ENCODE data around the gene CEP112. TPM values are rescaled to one million over a fixed set of nuclear protein-coding genes. Genes with fewer than 3 reads are reported as not detected.
"Not testable (repeated sequence)": the region's sequence is repeated elsewhere in the genome, so short reads cannot be mapped to it uniquely, and the experiment has no call there.

Gene CEP112
- total RNA-seq, 1 donor from 2014 or later: 14.5 TPM

DNA sequence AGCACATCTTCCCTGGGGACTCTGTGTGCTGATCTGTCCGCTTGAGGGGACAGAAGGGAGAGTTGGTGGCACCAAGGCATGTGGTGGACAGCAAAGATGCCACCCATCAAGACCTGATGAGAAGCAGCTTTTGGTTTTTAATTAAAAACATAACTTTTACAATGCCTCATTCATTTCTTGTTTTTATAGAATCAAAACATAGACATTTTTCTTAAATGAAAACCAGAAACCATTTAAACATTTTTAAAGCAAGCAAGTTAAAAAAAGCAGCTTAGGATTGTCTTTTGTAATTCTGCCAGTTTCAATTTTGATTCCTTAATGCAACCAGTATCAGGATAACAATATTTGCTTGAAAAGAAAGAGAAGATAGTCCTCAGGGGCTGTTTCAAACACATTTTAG, 506.8 kb downstream of the CEP112 start:
- Histone ChIP-seq H3K27ac (replicated peaks) (no peak overlapping the region), H3K36me3 (peaks cover 16% of the 10 kb centered on the region), H3K4me1 (no peaks in the 10 kb centered on the region), H3K27me3 (ENCODE audit: low read depth) (no peaks in the 10 kb centered on the region), H3K4me3 (no peak overlapping the region), H3K9me3 (replicated peaks) (no peaks in the 10 kb centered on the region)
- TF ChIP-seq, protein P1, sequence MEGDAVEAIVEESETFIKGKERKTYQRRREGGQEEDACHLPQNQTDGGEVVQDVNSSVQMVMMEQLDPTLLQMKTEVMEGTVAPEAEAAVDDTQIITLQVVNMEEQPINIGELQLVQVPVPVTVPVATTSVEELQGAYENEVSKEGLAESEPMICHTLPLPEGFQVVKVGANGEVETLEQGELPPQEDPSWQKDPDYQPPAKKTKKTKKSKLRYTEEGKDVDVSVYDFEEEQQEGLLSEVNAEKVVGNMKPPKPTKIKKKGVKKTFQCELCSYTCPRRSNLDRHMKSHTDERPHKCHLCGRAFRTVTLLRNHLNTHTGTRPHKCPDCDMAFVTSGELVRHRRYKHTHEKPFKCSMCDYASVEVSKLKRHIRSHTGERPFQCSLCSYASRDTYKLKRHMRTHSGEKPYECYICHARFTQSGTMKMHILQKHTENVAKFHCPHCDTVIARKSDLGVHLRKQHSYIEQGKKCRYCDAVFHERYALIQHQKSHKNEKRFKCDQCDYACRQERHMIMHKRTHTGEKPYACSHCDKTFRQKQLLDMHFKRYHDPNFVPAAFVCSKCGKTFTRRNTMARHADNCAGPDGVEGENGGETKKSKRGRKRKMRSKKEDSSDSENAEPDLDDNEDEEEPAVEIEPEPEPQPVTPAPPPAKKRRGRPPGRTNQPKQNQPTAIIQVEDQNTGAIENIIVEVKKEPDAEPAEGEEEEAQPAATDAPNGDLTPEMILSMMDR (IDR thresholded peaks at IDR 0.05; ENCODE audit: borderline replicate concordance): no peak
- intact Hi-C loops (cut with micrococcal nuclease): no loop called here
- DNase-seq: no peak

DNA sequence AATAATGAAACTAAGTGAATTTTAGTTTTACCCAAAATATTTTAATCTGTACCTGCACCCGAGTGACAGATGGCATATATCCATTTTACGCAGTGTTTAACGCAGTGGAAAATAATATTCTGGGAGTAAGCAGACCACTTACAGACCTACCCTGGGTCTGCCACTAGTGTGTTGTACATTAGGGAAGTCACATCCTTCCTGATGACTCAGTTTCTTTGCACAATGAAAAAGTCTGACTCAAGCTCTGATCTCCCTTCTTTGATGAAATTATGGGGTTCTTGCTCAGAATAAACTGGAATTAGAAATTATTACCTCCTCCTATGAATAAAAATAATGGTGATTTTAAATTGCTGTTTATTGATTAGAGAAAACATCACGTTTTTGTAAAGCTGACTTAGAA, 507.3 kb downstream of the CEP112 start:
- TF ChIP-seq, protein P1 (IDR thresholded peaks at IDR 0.05; ENCODE audit: borderline replicate concordance): no peak
- DNase-seq: no peak
- H3K27me3 ChIP-seq (ENCODE audit: low read depth): no peaks in the 10 kb centered on the region
- H3K4me1 ChIP-seq: no peaks in the 10 kb centered on the region
- H3K4me3 ChIP-seq: no peak overlapping the region
- H3K27ac ChIP-seq (replicated peaks): no peak overlapping the region
- H3K36me3 ChIP-seq: peaks cover 16% of the 10 kb centered on the region
- no peaks in the 10 kb centered on the region for H3K9me3 ChIP-seq (replicated peaks)
- intact Hi-C loops (cut with micrococcal nuclease): no loop called here

DNA sequence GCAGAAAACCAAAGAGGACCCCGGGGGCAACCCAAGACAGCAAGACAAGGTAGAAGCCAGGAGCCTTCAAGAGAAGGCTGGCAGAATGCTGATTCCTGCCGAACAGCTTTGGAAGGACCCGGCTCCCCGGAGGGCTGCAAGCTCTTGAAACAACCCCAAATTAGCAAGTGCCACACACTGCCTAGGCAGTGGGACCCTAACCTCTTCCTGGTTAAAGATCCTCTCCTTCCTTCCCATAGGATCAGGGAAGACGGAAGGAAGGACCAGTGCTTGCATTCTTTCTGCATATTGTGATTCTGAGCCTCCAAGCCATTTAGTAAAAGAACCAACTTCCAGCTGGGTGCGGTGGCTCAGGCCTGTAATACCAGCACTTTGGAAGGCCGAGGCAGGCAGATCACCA, 508.5 kb downstream of the CEP112 start:
- TF ChIP-seq, protein P1 (IDR thresholded peaks at IDR 0.05; ENCODE audit: borderline replicate concordance): no peak
- H3K4me1 ChIP-seq: peaks cover 4% of the 10 kb centered on the region
- peaks cover 10% of the 10 kb centered on the region for H3K36me3 ChIP-seq
- no peak overlapping the region for H3K27ac ChIP-seq (replicated peaks)
- no peaks in the 10 kb centered on the region for H3K9me3 ChIP-seq (replicated peaks)
- DNase-seq: no peak
- intact Hi-C loops (cut with micrococcal nuclease): no loop called here
- no peak overlapping the region for H3K4me3 ChIP-seq
- H3K27me3 ChIP-seq (ENCODE audit: low read depth): no peaks in the 10 kb centered on the region

DNA sequence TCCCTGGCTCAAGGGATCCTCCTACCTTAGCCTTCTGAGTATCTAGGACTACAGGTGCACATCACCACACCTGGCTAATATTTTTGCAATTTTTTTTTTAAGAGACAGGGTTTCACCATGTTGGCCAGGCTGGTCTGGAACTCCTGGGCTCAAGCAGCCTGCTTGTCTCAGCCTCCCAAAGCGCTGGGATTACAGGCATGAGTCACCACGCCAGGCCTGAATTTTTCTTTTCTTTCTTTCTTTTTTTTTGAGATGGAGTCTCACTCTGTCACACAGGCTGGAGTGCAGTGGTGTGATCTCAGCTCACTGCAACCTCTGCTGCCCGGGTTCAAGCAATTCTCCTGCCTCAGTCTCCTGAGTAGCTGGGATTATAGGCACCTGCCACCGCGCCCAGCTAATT, 510.2 kb downstream of the CEP112 start:
- DNase-seq; H3K4me1 ChIP-seq; H3K4me3 ChIP-seq; H3K36me3 ChIP-seq; intact Hi-C loops (cut with micrococcal nuclease); H3K27me3 ChIP-seq (ENCODE audit: low read depth); H3K27ac ChIP-seq (replicated peaks); H3K9me3 ChIP-seq (replicated peaks): not testable (repeated sequence)

DNA sequence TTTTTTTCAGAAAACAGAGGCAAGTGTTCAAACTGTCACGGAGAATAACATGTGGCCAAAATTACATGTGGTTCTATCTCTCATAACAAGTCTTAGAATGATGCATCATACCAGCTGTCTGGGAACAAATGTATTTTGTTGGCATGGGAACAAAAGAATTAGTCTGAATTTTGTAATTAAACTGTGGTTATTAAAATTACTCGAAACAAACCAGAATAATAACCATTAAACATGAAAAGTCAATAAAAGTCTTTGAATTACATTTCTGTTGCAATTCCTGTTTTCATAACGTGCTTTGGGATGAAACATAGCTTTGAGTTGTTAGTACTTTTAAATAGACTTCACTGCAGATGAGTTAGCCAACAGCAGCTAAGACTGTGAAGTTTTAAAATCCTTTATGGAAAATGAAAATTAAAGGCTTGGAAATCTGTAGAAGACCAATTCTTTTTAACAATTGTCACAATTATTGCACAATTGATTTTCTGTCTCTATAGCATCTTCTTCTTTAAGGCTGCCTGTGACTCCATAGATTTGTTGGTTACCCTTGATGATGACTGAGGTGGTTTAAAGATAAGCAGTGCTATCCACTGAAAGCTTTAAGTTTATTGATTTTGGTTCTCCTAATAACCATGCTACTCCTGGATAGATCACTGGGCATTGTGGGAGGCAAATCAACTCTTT, 512.6 kb downstream of the CEP112 start:
- Histone ChIP-seq H3K36me3 (no peaks in the 10 kb centered on the region), H3K4me1 (peaks cover 4% of the 10 kb centered on the region), H3K4me3 (no peak overlapping the region), H3K27ac (replicated peaks) (no peak overlapping the region), H3K9me3 (replicated peaks) (no peaks in the 10 kb centered on the region), H3K27me3 (ENCODE audit: low read depth) (no peaks in the 10 kb centered on the region)
- intact Hi-C loops (cut with micrococcal nuclease): no loop called here
- TF ChIP-seq, protein P1 (IDR thresholded peaks at IDR 0.05; ENCODE audit: borderline replicate concordance): no peak
- DNase-seq: no peak

DNA sequence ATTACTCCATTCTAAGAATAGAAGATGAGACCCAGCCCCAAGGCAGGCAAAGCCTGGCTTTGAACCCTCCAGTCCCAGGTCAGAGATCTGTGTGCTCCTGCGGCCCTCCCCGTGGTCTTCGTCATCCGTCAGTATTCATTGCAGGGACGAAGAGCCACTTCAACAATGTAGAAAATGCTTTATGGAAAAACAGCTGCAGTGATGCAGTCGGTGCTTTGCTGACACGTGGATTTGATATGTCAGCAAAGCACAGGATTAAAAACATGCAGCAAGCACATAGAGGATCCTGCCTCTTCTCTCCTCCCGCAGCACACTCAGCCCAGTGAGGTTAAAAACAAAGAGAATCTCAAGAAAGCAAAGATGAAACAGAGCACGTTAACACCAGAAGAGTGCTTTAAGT, 513.4 kb downstream of the CEP112 start:
- Histone ChIP-seq H3K27me3 (ENCODE audit: low read depth) (no peaks in the 10 kb centered on the region), H3K36me3 (no peaks in the 10 kb centered on the region), H3K27ac (replicated peaks) (no peak overlapping the region), H3K9me3 (replicated peaks) (no peaks in the 10 kb centered on the region), H3K4me3 (no peak overlapping the region), H3K4me1 (peaks cover 4% of the 10 kb centered on the region)
- intact Hi-C loops (cut with micrococcal nuclease): no loop called here
- TF ChIP-seq, protein P1 (IDR thresholded peaks at IDR 0.05; ENCODE audit: borderline replicate concordance): no peak
- no peak for DNase-seq
